DND-41 (cell line): ENCODE data around the gene THSD4.

ENCODE experiments used
- ATAC-seq: fragments of 200-7000 bp; cut with Tn5 transposase; 3 replicates; pipeline ENCODE4 v1.9.1; 2021; ENCODE audit warnings: low read depth; ENCODE audit not compliant: insufficient read depth
- DNase-seq: peaks from one replicate; pipeline ENCODE4 v3.0.0-alpha.2; 2020
- H2AFZ ChIP-seq: 2 replicates; pipeline ENCODE4 v1.6.0; 2012; ENCODE audit warnings: low read depth, low read length
- H3K27ac ChIP-seq: 2 replicates; pipeline ENCODE4 v1.5.1; 2012; ENCODE audit warnings: low read length, inconsistent platforms
- H3K27me3 ChIP-seq: fragments of 200-600 bp; sonication (generic); 2 replicates; pipeline ENCODE4 v1.6.0; 2012; ENCODE audit warnings: low read length, mild to moderate bottlenecking, inconsistent platforms; ENCODE audit not compliant: insufficient read depth, poor library complexity
- H3K36me3 ChIP-seq: 2 replicates; pipeline ENCODE4 v1.5.1; 2012; ENCODE audit warnings: low read length, inconsistent platforms; ENCODE audit not compliant: insufficient read depth
- H3K4me1 ChIP-seq: 2 replicates; pipeline ENCODE4 v1.5.1; 2012; ENCODE audit warnings: mild to moderate bottlenecking, low read length; ENCODE audit not compliant: insufficient read depth
- H3K4me2 ChIP-seq: 2 replicates; pipeline ENCODE4 v1.6.0; 2012; ENCODE audit warnings: mild to moderate bottlenecking, moderate library complexity, low read length, inconsistent platforms; ENCODE audit not compliant: insufficient read depth
- H3K4me3 ChIP-seq, 2 experiments: fragments of 200-600 bp in 1 of 2; shearing (Covaris generic) in 1 of 2; 2 replicates each; pipeline ENCODE4 v1.5.1; 2012 to 2016; ENCODE audit warnings: inconsistent platforms in 2 of 2, low read length in 2 of 2, mild to moderate bottlenecking in 2 of 2, low read depth in 1 of 2, moderate library complexity in 1 of 2
- H3K79me2 ChIP-seq: 2 replicates; pipeline ENCODE4 v1.6.0; 2012; ENCODE audit warnings: low read length, inconsistent platforms; ENCODE audit not compliant: insufficient read depth
- H3K9ac ChIP-seq: 2 replicates; pipeline ENCODE4 v1.6.0; 2012; ENCODE audit warnings: low read depth, mild to moderate bottlenecking, inconsistent platforms, low read length, moderate library complexity
- H3K9me3 ChIP-seq: 2 replicates; pipeline ENCODE4 v1.5.1; 2012; ENCODE audit warnings: low read length, moderate library complexity, mild to moderate bottlenecking, inconsistent platforms; ENCODE audit not compliant: insufficient read depth, severe bottlenecking
- H4K20me1 ChIP-seq: 2 replicates; pipeline ENCODE4 v1.6.0; 2012; ENCODE audit warnings: low read length; ENCODE audit not compliant: insufficient read depth
- CTCF ChIP-seq: IDR thresholded peaks from 2 replicates; pipeline ENCODE4 v1.5.1; 2012; ENCODE audit warnings: borderline replicate concordance, low read length, moderate library complexity, mild to moderate bottlenecking; ENCODE audit not compliant: poor library complexity, severe bottlenecking; ENCODE audit errors: extremely low read depth
- EZH2 ChIP-seq: IDR thresholded peaks from 3 replicates; pipeline ENCODE4 v1.6.1; 2012; ENCODE audit warnings: borderline replicate concordance, low read depth, mild to moderate bottlenecking, moderate library complexity, low read length, inconsistent platforms; ENCODE audit not compliant: severe bottlenecking

The THSD4 gene

DNA sequence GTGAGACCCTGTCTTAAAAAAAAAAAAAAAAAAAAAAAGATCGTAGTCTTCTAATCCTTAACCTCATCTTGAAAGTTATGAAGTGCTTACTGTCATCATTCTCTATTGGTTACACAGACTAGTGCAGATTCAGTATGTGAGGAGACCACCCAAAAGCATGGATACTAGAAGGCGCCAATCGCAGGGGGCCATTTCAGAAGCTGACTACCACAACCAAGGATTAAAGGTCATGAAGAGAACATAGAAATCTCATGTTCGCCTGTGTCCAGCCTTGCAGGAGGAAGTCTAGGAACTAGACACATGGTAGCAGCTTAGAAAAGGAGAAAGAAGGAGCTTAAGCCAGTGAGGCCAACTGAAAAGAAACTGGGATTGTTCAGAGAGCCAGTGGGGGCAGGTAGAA lies 207.8 kb downstream of the THSD4 start:
- Histone ChIP-seq H2AFZ (no peak overlapping the region), H3K79me2 (no peaks in the 10 kb centered on the region), H3K9me3 (no peaks in the 10 kb centered on the region), H3K36me3 (no peaks in the 10 kb centered on the region), H3K27me3 (no peaks in the 10 kb centered on the region), H3K27ac (no peak overlapping the region), H3K4me1 (no peaks in the 10 kb centered on the region), H3K9ac (no peak overlapping the region), H3K4me2 (no peak overlapping the region), H4K20me1 (no peaks in the 10 kb centered on the region), H3K4me3 (no peak overlapping the region)
- TF ChIP-seq CTCF: no peak
- TF ChIP-seq EZH2: no peak
- ATAC-seq (no peak), DNase-seq (no peak)

DNA sequence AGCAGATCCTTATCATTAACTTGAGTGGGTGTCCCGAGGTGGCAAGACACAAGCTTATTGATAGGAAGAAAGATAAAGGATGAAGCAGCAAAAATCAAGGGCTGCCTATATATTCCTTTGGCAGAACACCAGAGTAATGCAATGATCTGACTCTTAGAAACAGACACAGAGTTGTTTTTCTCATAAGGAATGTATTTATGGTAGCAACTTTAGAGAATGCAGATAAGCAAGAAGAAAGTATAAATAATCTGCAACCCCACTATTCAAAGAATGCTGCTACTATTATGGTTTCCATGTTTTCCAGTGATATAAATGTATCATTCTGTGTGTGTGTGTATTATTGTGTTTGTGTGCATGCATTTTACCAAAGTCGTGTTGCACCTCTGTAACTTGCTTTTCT lies 208.3 kb downstream of the THSD4 start:
- Histone ChIP-seq H3K27ac (no peak overlapping the region), H3K9ac (no peak overlapping the region), H4K20me1 (no peaks in the 10 kb centered on the region), H2AFZ (no peak overlapping the region), H3K9me3 (no peaks in the 10 kb centered on the region), H3K4me1 (no peaks in the 10 kb centered on the region), H3K4me3 (no peak overlapping the region), H3K79me2 (no peaks in the 10 kb centered on the region), H3K4me2 (no peak overlapping the region), H3K27me3 (no peaks in the 10 kb centered on the region), H3K36me3 (no peaks in the 10 kb centered on the region)
- ATAC-seq (no peak), DNase-seq (no peak)
- no peak for TF ChIP-seq EZH2
- TF ChIP-seq CTCF: no peak

GRCh38 chr15:71325481-71325880 lies 210.2 kb downstream of the THSD4 start:
- Histone ChIP-seq H3K4me3 (no peak overlapping the region), H3K9me3 (no peaks in the 10 kb centered on the region), H3K27ac (no peak overlapping the region), H3K4me2 (no peak overlapping the region), H3K27me3 (no peaks in the 10 kb centered on the region), H3K36me3 (no peaks in the 10 kb centered on the region), H3K79me2 (no peaks in the 10 kb centered on the region), H3K4me1 (no peaks in the 10 kb centered on the region), H2AFZ (no peak overlapping the region), H4K20me1 (no peaks in the 10 kb centered on the region), H3K9ac (no peak overlapping the region)
- no peak for ATAC-seq
- TF ChIP-seq CTCF: no peak
- TF ChIP-seq EZH2: no peak
- DNase-seq: no peak

- Histone ChIP-seq H4K20me1 (no peaks in the 10 kb centered on the region), H3K4me1 (no peaks in the 10 kb centered on the region)
Measured at GRCh38 chr15:71328453-71328852, 213.2 kb downstream of the THSD4 start.

More at GRCh38 chr15:71328453-71328852, 213.2 kb downstream of the THSD4 start:
- H3K4me2 ChIP-seq: no peak overlapping the region
- H3K4me3 ChIP-seq: no peak overlapping the region
- TF ChIP-seq EZH2 (no peak), CTCF (no peak)
- ATAC-seq: no peak
- no peaks in the 10 kb centered on the region for H3K27me3 ChIP-seq
- no peak for DNase-seq
- H3K9me3 ChIP-seq: no peaks in the 10 kb centered on the region
- no peak overlapping the region for H2AFZ ChIP-seq
- no peaks in the 10 kb centered on the region for H3K36me3 ChIP-seq
- no peak overlapping the region for H3K9ac ChIP-seq
- H3K27ac ChIP-seq: no peak overlapping the region
- no peaks in the 10 kb centered on the region for H3K79me2 ChIP-seq
